PC-3 (cell line): ENCODE data around the gene ARL5C. TPM values are rescaled to one million over a fixed set of nuclear protein-coding genes. Genes with fewer than 3 reads are reported as not detected.

Source experiments
- ATAC-seq: fragments of 200-7000 bp; cut with Tn5 transposase; 2 replicates; pipeline ENCODE4 v1.9.1; 2020; ENCODE audit warnings: mild to moderate bottlenecking, moderate library complexity
- BruUV-seq: library from RNA; stranded (reverse); fragments of 400-500 nt; replicated peaks from 2 replicates; lab custom pipeline; 2021; lab: Mats Ljungman, UMichigan
- CTCF ChIA-PET: fragments of 300-600 bp; sonication (Branson Sonifier 250); formaldehyde crosslinking; loops from one replicate; lab custom pipeline; 2022; ENCODE audit warnings: antibody characterized with exemption; lab: Charles Lee
- POLR2A ChIA-PET: fragments of 300-600 bp; sonication (Branson Sonifier 250); formaldehyde crosslinking; loops from one replicate; lab custom pipeline; 2022; ENCODE audit warnings: antibody characterized with exemption; ENCODE audit not compliant: unreplicated experiment; lab: Charles Lee
- DNase-seq: peaks from one replicate; pipeline ENCODE4 v3.0.0-alpha.2; 2015
- H2AFZ ChIP-seq: fragments of 300-600 bp; sonication (generic); 2 replicates; pipeline ENCODE4 v1.6.0; 2016; ENCODE audit warnings: antibody characterized with exemption, low read length
- H3F3A ChIP-seq: fragments of 300-600 bp; sonication (generic); one replicate; pipeline ENCODE4 v1.6.0; 2017; ENCODE audit warnings: antibody characterized with exemption, low read length, control low read depth, mild to moderate bottlenecking; ENCODE audit not compliant: unreplicated experiment
- H3K27ac ChIP-seq: fragments of 300-600 bp; sonication (generic); 2 replicates; pipeline ENCODE4 v1.5.1; 2016; ENCODE audit warnings: mild to moderate bottlenecking, low read length
- H3K27me3 ChIP-seq: fragments of 300-600 bp; sonication (generic); 2 replicates; pipeline ENCODE4 v1.6.1; 2016; ENCODE audit warnings: low read length, mixed read lengths
- H3K36me3 ChIP-seq: fragments of 300-600 bp; sonication (generic); 2 replicates; pipeline ENCODE4 v1.6.1; 2016; ENCODE audit warnings: low read depth, mixed run types, low read length, mixed read lengths
- H3K4me1 ChIP-seq: fragments of 300-600 bp; sonication (generic); 2 replicates; pipeline ENCODE4 v1.5.1; 2016; ENCODE audit warnings: low read length; ENCODE audit not compliant: insufficient read depth
- H3K4me2 ChIP-seq: fragments of 300-600 bp; sonication (generic); 2 replicates; pipeline ENCODE4 v1.6.0; 2016; ENCODE audit warnings: low read length
- H3K4me3 ChIP-seq: fragments of 300-600 bp; sonication (generic); 2 replicates; pipeline ENCODE4 v1.5.1; 2016; ENCODE audit warnings: mild to moderate bottlenecking, low read length, mixed read lengths
- H3K79me2 ChIP-seq: fragments of 300-600 bp; sonication (generic); 2 replicates; pipeline ENCODE4 v1.6.1; 2017; ENCODE audit warnings: low read length, mixed read lengths
- H3K9ac ChIP-seq: fragments of 300-600 bp; sonication (generic); 2 replicates; pipeline ENCODE4 v1.6.0; 2016; ENCODE audit warnings: mild to moderate bottlenecking, low read length
- H3K9me2 ChIP-seq: fragments of 300-600 bp; sonication (generic); replicated peaks from 2 replicates; pipeline ENCODE4 v1.6.1; 2016; ENCODE audit warnings: mixed run types, low read length, mixed read lengths
- H3K9me3 ChIP-seq: fragments of 300-600 bp; sonication (generic); 2 replicates; pipeline ENCODE4 v1.6.1; 2016; ENCODE audit warnings: low read length, mixed read lengths
- H4K20me1 ChIP-seq: fragments of 300-600 bp; sonication (generic); 2 replicates; pipeline ENCODE4 v1.6.1; 2016; ENCODE audit warnings: low read length, mixed read lengths
- CTCF ChIP-seq: fragments of 300-600 bp; sonication (generic); conservative IDR thresholded peaks from 2 replicates; pipeline ENCODE4 v1.5.1; 2017; ENCODE audit warnings: antibody characterized with exemption, low read depth, mild to moderate bottlenecking, low read length
- EZH2 ChIP-seq: fragments of 300-600 bp; sonication (generic); IDR thresholded peaks from one replicate; pipeline ENCODE4 v1.6.1; 2017; ENCODE audit warnings: antibody characterized with exemption, mild to moderate bottlenecking, low read length; ENCODE audit not compliant: unreplicated experiment
- EZH2phosphoT487 ChIP-seq: fragments of 300-600 bp; sonication (generic); IDR thresholded peaks from 2 replicates; pipeline ENCODE4 v1.6.1; 2018; ENCODE audit warnings: mild to moderate bottlenecking, antibody characterized with exemption, low read length, borderline replicate concordance
- intact Hi-C: fragments of 100-400 bp; cut with micrococcal nuclease; formaldehyde crosslinking; loops from 2 replicates; pipeline ENCODE4 v1.9.0; 2023
- total RNA-seq: library from RNA; depleted of rRNA; stranded (reverse); fragments of >200 nt; gene quantifications from 2 replicates; pipeline ENCODE4 v1.2.3, GENCODE V29; 2014

Gene ARL5C
- total RNA-seq, 1 experiment from 2014 or later, result not detected

GRCh38 chr17:39181303-39181702, 15.3 kb upstream of the ARL5C start:
- Histone ChIP-seq H3K4me1 (peaks cover 11% of the 10 kb centered on the region; the same call in 1 of the 2 replicates), H3K4me2 (no peak overlapping the region), H3K9me3 (no peaks in the 10 kb centered on the region), H3K36me3 (0 out of 2 replicates have a peak, but pooled peaks cover 3% of the 10 kb centered on the region), H3K27ac (no peak overlapping the region), H4K20me1 (no peaks in the 10 kb centered on the region), H2AFZ (no peak overlapping the region), H3K27me3 (no peaks in the 10 kb centered on the region), H3K79me2 (no peaks in the 10 kb centered on the region), H3F3A (no peaks in the 10 kb centered on the region), H3K9me2 (no peaks in the 10 kb centered on the region), H3K9ac (no peak overlapping the region), H3K4me3 (no peak overlapping the region)
- intact Hi-C loops, result no loop called here
- TF ChIP-seq EZH2phosphoT487, result no peak
- no peak for TF ChIP-seq EZH2
- DNase-seq (no peak), ATAC-seq (no peak)
- no TSS peak for BruUV-seq
- ChIA-PET CTCF (no interaction called here), POLR2A (no interaction called here)

GRCh38 chr17:39178536-39178935, 12.6 kb upstream of the ARL5C start:
- Histone ChIP-seq H3K4me1 (peaks cover 11% of the 10 kb centered on the region; the same call in 1 of the 2 replicates), H3K27me3 (no peaks in the 10 kb centered on the region), H3K27ac (peak overlapping the region; percentile 26; the same call in 1 of the 2 replicates), H3K9me2 (no peaks in the 10 kb centered on the region), H3F3A (no peaks in the 10 kb centered on the region), H3K36me3 (0 out of 2 replicates have a peak, but pooled peaks cover 3% of the 10 kb centered on the region), H4K20me1 (no peaks in the 10 kb centered on the region), H3K9ac (no peak overlapping the region), H2AFZ (no peak overlapping the region), H3K4me2 (no peak overlapping the region), H3K9me3 (no peaks in the 10 kb centered on the region), H3K79me2 (no peaks in the 10 kb centered on the region), H3K4me3 (no peak overlapping the region)
- peak; percentile 54 for DNase-seq
- peak; percentile 98 for ATAC-seq
- intact Hi-C loops, result no loop called here
- BruUV-seq, result no TSS peak
- TF ChIP-seq EZH2 (no peak), EZH2phosphoT487 (no peak), CTCF (no peak)
- POLR2A ChIA-PET, result no interaction called here
- CTCF ChIA-PET, result no interaction called here

GRCh38 chr17:39177256-39177655, 11.3 kb upstream of the ARL5C start:
- 0 out of 2 replicates have a peak, but pooled peaks cover 3% of the 10 kb centered on the region for H3K36me3 ChIP-seq
- intact Hi-C loops, result no loop called here
- DNase-seq (no peak), ATAC-seq (no peak)
- ChIA-PET POLR2A (no interaction called here), CTCF (no interaction called here)
- H3K4me3 ChIP-seq, result no peak overlapping the region
- no peaks in the 10 kb centered on the region for H4K20me1 ChIP-seq
- H3F3A ChIP-seq, result no peaks in the 10 kb centered on the region
- no TSS peak for BruUV-seq
- no peaks in the 10 kb centered on the region for H3K9me3 ChIP-seq
- no peak overlapping the region for H3K27ac ChIP-seq
- no peaks in the 10 kb centered on the region for H3K9me2 ChIP-seq
- TF ChIP-seq EZH2phosphoT487, result no peak
- TF ChIP-seq EZH2, result no peak
- TF ChIP-seq CTCF, result no peak
- no peaks in the 10 kb centered on the region for H3K79me2 ChIP-seq
- H2AFZ ChIP-seq, result no peak overlapping the region
- no peak overlapping the region for H3K9ac ChIP-seq
- peaks cover 11% of the 10 kb centered on the region; the same call in 1 of the 2 replicates for H3K4me1 ChIP-seq
- H3K4me2 ChIP-seq, result no peak overlapping the region
- H3K27me3 ChIP-seq, result no peaks in the 10 kb centered on the region
